ENCODE measurements around the gene GPR42.
"Not testable (repeated sequence)": the region's sequence is repeated elsewhere in the genome, so short reads cannot be mapped to it uniquely, and the experiment has no call there.

GPR42 gene

GRCh38 chr19:35363711-35364425, 7.0 kb upstream of the GPR42 start:
- no peak for FAIRE-seq

GRCh38 chr19:35365303-35365702, 5.6 kb upstream of the GPR42 start:
- FAIRE-seq, result no peak

DNA sequence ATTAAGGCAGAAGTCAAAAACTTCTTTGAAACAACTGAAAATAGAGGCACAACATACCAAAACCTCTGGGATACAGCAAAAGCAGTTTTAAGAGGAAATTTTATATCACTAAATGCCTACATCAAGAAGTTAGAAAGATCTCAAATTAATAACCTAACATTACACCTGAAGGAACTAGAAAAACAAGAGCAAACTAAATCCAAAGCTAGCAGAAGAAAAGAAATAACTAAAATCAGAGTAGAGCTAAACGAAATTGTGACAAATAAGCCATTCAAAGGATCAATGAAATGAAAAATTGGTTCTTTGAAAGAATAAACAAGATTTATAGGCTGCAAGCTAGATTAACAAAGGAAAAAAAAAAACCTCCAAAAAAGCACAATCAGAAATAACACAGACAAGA, 2.5 kb upstream of the GPR42 start:
- no peak for FAIRE-seq

GRCh38 chr19:35369522-35369921, 1.3 kb upstream of the GPR42 start:
- FAIRE-seq, result no peak

DNA sequence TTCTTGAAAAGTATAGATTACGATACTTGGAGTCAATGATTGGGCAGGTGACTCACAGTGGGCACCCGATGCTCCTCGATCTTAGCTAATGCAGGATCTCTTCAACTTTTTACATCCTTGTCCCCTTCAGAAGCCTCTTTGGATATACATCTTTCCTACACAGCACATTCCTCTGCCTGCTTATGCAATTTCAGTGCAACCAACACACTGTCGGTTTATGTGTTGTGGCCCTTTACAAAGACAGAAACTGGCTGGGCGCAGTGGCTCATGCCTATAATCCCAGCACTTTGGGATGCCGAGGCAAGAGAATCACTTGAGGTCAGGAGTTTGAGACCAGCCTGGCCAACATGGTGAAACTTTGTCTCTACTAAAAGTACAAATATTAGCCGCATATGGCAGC, 2.6 kb downstream of the GPR42 start:
- no peak for FAIRE-seq

- FAIRE-seq, result not testable (repeated sequence)
Measured at GRCh38 chr19:35374031-35374430, 3.2 kb downstream of the GPR42 start.

- no peak for FAIRE-seq
Measured at GRCh38 chr19:35375505-35376307, 4.8 kb downstream of the GPR42 start.

DNA sequence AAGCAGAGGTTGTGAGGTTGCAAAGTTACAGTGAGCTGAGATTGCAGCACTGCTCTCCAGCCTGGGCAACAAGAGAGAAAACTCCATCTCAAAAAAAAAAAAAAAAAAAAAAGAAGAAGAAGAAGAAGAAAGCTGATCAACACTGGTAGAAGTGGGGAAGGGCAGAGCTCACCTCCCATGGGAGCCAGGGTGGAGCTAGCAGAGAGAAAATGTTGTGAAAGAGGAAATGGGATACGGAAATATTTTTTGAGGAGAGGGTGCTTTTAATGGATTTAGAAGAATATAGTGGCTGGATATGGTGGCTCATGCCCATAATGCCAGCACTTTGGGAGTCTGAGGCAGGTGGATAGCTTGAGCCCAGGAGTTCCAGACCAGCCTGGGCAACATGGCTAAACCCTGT, 6.8 kb downstream of the GPR42 start:
- FAIRE-seq, result no peak

- FAIRE-seq, result no peak
Measured at GRCh38 chr19:35378356-35378755, 7.5 kb downstream of the GPR42 start.

- not testable (repeated sequence) for FAIRE-seq
Measured at GRCh38 chr19:35379545-35379944, 8.7 kb downstream of the GPR42 start.

DNA sequence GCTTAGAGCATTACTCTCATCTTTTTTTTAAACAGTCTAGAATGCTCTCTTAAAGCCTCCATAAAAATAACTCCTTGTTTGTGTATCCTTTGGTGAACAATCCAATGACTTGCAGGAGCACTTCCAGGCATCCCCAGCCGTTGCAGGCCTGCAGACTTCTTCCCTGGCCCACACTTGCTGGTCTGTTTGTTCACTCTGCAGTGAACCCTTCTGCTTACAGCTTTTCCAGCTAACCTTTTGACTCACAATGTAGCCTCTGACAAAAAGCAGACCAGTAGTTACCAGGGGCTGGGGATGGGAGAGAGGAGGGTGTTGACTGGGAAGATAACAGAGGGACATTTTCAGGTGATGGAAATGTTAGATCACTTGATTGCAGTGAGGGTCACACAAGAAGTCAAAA, 9.1 kb downstream of the GPR42 start:
- no peak for FAIRE-seq

GRCh38 chr19:35380450-35381124, 9.7 kb downstream of the GPR42 start:
- FAIRE-seq, result no peak

DNA sequence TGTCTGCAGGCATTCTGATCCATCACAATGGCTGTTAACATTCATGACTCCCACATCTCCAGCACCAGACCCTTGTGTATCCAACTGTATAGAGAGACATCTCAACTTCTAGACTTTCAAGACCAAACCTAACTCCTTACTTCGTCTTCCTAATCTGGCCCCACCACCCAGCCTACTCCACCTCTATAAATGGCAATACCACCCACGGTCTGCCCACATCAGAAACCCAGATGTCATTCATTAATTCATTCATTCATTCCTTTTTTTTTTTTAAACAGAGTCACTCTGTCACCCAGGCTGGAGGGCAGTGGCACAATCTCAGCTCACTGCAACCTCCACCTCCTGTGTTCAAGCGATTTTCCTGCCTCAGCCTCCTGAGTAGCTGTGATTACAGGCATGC, 10.4 kb downstream of the GPR42 start:
- no peak for FAIRE-seq

DNA sequence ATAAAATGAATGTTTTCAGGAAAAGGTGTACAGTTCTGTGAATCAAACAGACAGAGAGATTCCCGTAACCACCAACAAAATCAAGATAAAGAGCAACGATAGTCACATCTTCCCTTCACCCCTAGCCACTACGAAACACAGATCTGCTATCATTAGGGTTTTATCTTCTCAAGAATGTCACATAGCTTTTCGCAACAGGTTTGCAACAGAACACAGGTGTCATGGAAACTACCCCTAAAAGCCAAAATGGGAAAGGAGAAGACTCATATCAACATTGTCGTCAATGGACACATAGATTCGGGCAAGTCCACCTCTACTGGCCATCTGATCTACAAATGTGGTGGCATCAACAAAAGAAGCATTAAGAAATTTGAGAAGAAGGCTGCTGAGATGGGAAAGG, 11.1 kb downstream of the GPR42 start:
- no peak for FAIRE-seq

GRCh38 chr19:35383536-35383935, 12.7 kb downstream of the GPR42 start:
- FAIRE-seq, result no peak

DNA sequence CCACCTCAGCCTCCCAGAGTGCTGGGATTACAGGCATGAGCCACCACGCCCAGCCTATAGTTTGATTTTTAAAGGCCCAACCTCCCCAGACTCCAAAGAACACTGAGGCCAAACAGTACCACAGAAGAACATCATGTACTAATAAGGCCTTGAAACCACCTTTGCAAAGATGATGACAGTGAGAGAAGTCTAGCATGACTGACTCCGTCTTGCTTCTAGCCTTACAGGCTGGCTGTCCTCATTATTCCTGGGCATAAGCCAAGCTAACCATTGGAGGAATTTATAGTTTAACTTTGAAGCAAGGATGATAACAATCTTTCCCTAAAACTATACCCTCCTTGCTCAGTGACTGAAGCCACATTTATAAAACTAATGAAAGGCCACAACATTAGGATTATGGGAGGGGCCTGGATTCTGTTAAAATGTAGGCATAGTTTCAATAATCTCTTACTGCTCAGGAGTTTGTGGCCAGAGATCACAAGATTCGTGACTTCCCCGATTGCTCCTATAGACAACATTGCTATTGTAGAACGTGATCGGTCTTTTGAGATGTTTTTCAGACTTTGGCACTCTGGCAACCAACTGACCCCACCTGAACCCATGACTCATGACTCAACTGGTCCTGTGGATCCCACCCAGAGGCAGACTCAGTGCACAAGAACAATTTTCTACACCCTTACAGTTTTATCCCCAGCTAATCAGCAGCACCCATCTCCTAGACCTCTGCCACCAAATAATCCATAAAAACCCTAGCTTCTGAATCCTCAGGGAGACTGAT, 17.6 kb downstream of the GPR42 start:
- no peak for FAIRE-seq

- no peak for FAIRE-seq
Measured at GRCh38 chr19:35389192-35389861, 18.5 kb downstream of the GPR42 start.

DNA sequence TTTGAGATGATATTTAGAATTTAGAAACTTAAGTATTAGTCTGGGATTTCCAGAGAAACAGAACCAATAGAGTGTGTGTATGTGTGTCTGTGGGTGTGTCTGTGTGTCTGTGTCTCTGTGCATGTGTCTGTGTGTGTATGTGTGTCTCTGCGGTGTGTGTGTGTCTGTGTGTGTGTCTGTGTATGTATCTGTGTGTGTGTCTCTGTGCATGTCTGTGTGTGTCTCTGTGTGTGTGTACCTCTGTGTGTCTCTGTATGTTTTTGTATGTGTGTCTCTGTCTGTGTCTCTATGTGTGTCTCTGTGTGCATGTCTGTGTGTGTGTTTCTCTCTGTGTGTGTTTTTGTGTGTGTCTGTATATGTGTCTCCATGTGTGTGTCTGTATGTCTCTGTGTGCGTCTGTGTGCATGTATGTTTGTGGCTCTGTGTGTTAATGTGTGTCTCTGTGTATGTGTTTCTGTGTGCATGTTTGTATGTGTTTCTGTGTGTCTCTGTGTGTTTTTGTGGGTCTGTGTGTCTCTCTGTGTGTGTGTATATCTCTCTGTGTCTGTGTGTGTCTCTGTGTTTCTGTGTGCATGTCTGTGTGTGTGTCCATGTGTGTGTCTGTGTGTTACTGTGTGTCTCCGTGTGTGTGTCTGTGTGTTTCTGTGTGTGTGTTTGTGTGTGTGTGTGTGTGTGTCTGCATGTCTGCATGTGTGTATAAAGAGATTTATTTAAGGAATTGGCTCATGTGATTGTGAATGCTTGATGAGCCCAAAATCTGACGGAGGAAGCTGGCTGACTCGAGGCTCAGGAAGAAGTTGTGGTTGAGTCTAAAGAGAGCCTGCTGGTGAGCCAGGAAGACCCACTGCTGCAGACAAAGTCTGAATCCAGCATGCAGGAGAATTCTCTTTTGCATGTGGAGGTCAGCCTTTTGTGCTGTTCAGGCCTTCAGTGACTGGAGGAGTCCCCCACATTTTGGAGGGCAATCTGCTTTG, 22.2 kb downstream of the GPR42 start:
- no peak for FAIRE-seq

DNA sequence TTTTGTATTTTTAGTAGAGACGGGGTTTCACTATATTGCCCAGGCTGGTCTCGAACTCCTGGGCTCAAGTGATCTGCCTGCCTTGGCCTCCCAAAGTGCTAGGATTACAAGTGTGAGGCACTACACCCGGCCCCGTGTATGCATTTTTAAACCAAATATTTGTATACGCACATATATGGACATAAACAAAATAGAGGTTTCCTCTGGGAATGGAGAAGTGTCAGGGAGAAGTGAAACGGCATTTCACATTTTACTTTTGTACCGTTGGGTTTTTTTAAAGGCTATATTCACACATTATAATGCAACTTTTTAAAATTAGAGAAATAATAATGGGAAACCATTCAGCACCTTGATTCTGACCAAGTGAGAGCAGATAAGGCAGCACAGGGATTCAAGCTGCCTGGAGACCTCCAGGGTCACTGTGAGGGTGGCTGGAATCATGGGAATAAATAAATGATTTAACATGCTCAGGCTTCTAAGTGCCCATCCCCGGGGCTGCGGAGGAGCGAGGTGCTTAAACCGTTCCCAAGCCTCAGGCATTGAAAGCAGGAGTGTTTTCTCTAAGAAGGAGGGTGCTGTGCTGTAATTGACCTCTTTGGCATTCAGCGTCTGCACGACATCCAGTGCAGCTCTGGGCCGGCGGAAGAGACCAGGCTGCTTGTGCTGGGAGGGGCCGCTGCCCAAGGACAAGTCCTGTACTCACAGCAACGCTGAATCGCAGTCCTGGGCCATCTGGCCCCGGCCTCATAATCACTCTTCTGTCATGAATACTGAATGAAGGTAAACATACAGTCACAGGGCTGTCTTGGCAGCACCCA, 24.7 kb downstream of the GPR42 start:
- no peak for FAIRE-seq

- no peak for FAIRE-seq
Measured at GRCh38 chr19:35396240-35396885, 25.5 kb downstream of the GPR42 start.

Data from A204.1 (cell line).